ENCODE measurements around the gene HSPBAP1.

HSPBAP1 gene

GRCh38 chr3:122770521-122771202 lies 23.0 kb downstream of the HSPBAP1 start:
- TF ChIP-seq, protein P1, sequence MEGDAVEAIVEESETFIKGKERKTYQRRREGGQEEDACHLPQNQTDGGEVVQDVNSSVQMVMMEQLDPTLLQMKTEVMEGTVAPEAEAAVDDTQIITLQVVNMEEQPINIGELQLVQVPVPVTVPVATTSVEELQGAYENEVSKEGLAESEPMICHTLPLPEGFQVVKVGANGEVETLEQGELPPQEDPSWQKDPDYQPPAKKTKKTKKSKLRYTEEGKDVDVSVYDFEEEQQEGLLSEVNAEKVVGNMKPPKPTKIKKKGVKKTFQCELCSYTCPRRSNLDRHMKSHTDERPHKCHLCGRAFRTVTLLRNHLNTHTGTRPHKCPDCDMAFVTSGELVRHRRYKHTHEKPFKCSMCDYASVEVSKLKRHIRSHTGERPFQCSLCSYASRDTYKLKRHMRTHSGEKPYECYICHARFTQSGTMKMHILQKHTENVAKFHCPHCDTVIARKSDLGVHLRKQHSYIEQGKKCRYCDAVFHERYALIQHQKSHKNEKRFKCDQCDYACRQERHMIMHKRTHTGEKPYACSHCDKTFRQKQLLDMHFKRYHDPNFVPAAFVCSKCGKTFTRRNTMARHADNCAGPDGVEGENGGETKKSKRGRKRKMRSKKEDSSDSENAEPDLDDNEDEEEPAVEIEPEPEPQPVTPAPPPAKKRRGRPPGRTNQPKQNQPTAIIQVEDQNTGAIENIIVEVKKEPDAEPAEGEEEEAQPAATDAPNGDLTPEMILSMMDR (conservative IDR thresholded peaks at IDR 0.05; ENCODE audit: low read length): no peak
- TF ChIP-seq EZH2phosphoT487 (IDR thresholded peaks at IDR 0.05; ENCODE audit: borderline replicate concordance): no peak
- Histone ChIP-seq H3K4me3 (ENCODE audit: low read length, poor library complexity, severe bottlenecking) (no peak overlapping the region), H3K36me3 (ENCODE audit: insufficient read depth, low read length) (no peaks in the 10 kb centered on the region), H3F3A (ENCODE audit: low read depth) (no peaks in the 10 kb centered on the region), H3K79me2 (ENCODE audit: insufficient read depth, low read length) (no peaks in the 10 kb centered on the region), H2AFZ (ENCODE audit: low read length) (no peak overlapping the region), H3K9me3 (ENCODE audit: insufficient read depth, low read depth, low read length) (no peaks in the 10 kb centered on the region), H3K9me2 (replicated peaks; ENCODE audit: low read depth, low read length) (no peaks in the 10 kb centered on the region), H3K27me3 (ENCODE audit: insufficient read depth, low read length, poor library complexity, severe bottlenecking) (no peaks in the 10 kb centered on the region), H3K4me1 (ENCODE audit: insufficient read depth, low read length, poor library complexity, severe bottlenecking) (peaks cover 7% of the 10 kb centered on the region), H3K9ac (ENCODE audit: low read depth, low read length, poor library complexity, severe bottlenecking) (no peak overlapping the region), H3K4me2 (ENCODE audit: low read depth, low read length, poor library complexity, severe bottlenecking) (no peak overlapping the region), H4K20me1 (ENCODE audit: insufficient read depth, low read length, poor library complexity, severe bottlenecking) (no peaks in the 10 kb centered on the region)

GRCh38 chr3:122767540-122768372 lies 25.9 kb downstream of the HSPBAP1 start:
- H3K36me3 ChIP-seq (ENCODE audit: insufficient read depth, low read length): no peaks in the 10 kb centered on the region
- no peaks in the 10 kb centered on the region for H3K9me3 ChIP-seq (ENCODE audit: insufficient read depth, low read depth, low read length)
- no peak for TF ChIP-seq EZH2phosphoT487 (IDR thresholded peaks at IDR 0.05; ENCODE audit: borderline replicate concordance)
- TF ChIP-seq, protein P1 (conservative IDR thresholded peaks at IDR 0.05; ENCODE audit: low read length): no peak
- no peak overlapping the region for H2AFZ ChIP-seq (ENCODE audit: low read length)
- H3K27me3 ChIP-seq (ENCODE audit: insufficient read depth, low read length, poor library complexity, severe bottlenecking): no peaks in the 10 kb centered on the region
- no peaks in the 10 kb centered on the region for H3K9me2 ChIP-seq (replicated peaks; ENCODE audit: low read depth, low read length)
- H3K4me3 ChIP-seq (ENCODE audit: low read length, poor library complexity, severe bottlenecking): no peak overlapping the region
- H3K4me1 ChIP-seq (ENCODE audit: insufficient read depth, low read length, poor library complexity, severe bottlenecking): peaks cover 7% of the 10 kb centered on the region
- H3F3A ChIP-seq (ENCODE audit: low read depth): no peaks in the 10 kb centered on the region
- no peak overlapping the region for H3K4me2 ChIP-seq (ENCODE audit: low read depth, low read length, poor library complexity, severe bottlenecking)
- H3K9ac ChIP-seq (ENCODE audit: low read depth, low read length, poor library complexity, severe bottlenecking): no peak overlapping the region
- no peaks in the 10 kb centered on the region for H4K20me1 ChIP-seq (ENCODE audit: insufficient read depth, low read length, poor library complexity, severe bottlenecking)
- no peaks in the 10 kb centered on the region for H3K79me2 ChIP-seq (ENCODE audit: insufficient read depth, low read length)

DNA sequence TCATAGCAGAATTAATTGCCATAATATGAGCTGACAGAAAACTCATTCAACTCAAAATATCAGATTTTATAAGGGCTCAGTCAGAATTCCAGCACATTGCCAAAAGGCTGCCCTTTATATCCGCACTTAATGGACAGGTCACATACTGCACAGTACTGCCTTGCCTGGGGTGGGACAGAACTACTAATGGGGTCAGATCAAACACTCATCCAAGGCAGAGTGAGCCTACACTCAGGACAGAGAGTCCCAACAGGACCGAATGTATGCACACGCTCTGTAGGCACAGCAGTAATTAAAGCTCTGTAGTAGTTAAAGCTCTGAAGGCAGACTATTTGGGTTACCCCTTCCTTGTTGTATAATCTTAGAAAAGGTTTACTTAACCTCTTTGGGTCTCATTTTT lies 27.2 kb downstream of the HSPBAP1 start:
- Histone ChIP-seq H3K9ac (ENCODE audit: low read depth, low read length, poor library complexity, severe bottlenecking) (no peak overlapping the region), H3K9me2 (replicated peaks; ENCODE audit: low read depth, low read length) (no peaks in the 10 kb centered on the region), H3K27me3 (ENCODE audit: insufficient read depth, low read length, poor library complexity, severe bottlenecking) (no peaks in the 10 kb centered on the region), H3K9me3 (ENCODE audit: insufficient read depth, low read depth, low read length) (no peaks in the 10 kb centered on the region), H3F3A (ENCODE audit: low read depth) (no peaks in the 10 kb centered on the region), H3K79me2 (ENCODE audit: insufficient read depth, low read length) (no peaks in the 10 kb centered on the region), H3K4me2 (ENCODE audit: low read depth, low read length, poor library complexity, severe bottlenecking) (no peak overlapping the region), H2AFZ (ENCODE audit: low read length) (no peak overlapping the region), H3K36me3 (ENCODE audit: insufficient read depth, low read length) (no peaks in the 10 kb centered on the region), H4K20me1 (ENCODE audit: insufficient read depth, low read length, poor library complexity, severe bottlenecking) (no peaks in the 10 kb centered on the region), H3K4me1 (ENCODE audit: insufficient read depth, low read length, poor library complexity, severe bottlenecking) (peaks cover 7% of the 10 kb centered on the region), H3K4me3 (ENCODE audit: low read length, poor library complexity, severe bottlenecking) (no peak overlapping the region)
- TF ChIP-seq, protein P1 (conservative IDR thresholded peaks at IDR 0.05; ENCODE audit: low read length): no peak
- TF ChIP-seq EZH2phosphoT487 (IDR thresholded peaks at IDR 0.05; ENCODE audit: borderline replicate concordance): no peak
